Spleen (tissue), 7 donors: ENCODE data around the gene TGFBR3L.
"Not testable (repeated sequence)": the region's sequence is repeated elsewhere in the genome, so short reads cannot be mapped to it uniquely, and the experiment has no call there.

Experiments
- CTCF ChIP-seq, 11 experiments: fragments of 200-600 bp in 7 of 11; fragments of 450-650 bp in 4 of 11; sonication (generic) in 4 of 11; IDR thresholded peaks in 8 of 11; conservative IDR thresholded peaks in 3 of 11; 1 replicate in 7 of 11; 2 replicates in 4 of 11; pipeline versions ENCODE4 v1.4.0 to v1.8.0; 2016 to 2021; ENCODE audit warnings: antibody characterized with exemption in 11 of 11, inconsistent platforms in 4 of 11, mild to moderate bottlenecking in 1 of 11
- POLR2A ChIP-seq, 3 donors: fragments of 450-650 bp; IDR thresholded peaks; one replicate each; pipeline ENCODE4 v1.5.1; 2017; ENCODE audit warnings: antibody characterized with exemption in 3 of 3, mild to moderate bottlenecking in 1 of 3
- POLR2AphosphoS5 ChIP-seq, 3 donors: sonication (generic); formaldehyde crosslinking; IDR thresholded peaks; one replicate each; pipeline ENCODE4 v1.5.1; 2017; ENCODE audit warnings: antibody characterized with exemption in 3 of 3
- donor health status: DM: no; HTN: no; CAD: no; lungs with moderate emphysema.
- donor health status: DM: no; HTN: no; CAD: no.
- donor health status: DM: no; HTN: no; CAD: no.

- not testable (repeated sequence) for TF ChIP-seq CTCF (IDR thresholded peaks at IDR 0.05 in 8 of 11, conservative IDR thresholded peaks at IDR 0.05 in 3 of 11); POLR2AphosphoS5 (IDR thresholded peaks at IDR 0.05); POLR2A (IDR thresholded peaks at IDR 0.05)
Observed at GRCh38 chr19:7930030-7930429, 15.4 kb downstream of the TGFBR3L start.
